Measurements from ENCODE around the gene SGTA.

The SGTA gene

DNA sequence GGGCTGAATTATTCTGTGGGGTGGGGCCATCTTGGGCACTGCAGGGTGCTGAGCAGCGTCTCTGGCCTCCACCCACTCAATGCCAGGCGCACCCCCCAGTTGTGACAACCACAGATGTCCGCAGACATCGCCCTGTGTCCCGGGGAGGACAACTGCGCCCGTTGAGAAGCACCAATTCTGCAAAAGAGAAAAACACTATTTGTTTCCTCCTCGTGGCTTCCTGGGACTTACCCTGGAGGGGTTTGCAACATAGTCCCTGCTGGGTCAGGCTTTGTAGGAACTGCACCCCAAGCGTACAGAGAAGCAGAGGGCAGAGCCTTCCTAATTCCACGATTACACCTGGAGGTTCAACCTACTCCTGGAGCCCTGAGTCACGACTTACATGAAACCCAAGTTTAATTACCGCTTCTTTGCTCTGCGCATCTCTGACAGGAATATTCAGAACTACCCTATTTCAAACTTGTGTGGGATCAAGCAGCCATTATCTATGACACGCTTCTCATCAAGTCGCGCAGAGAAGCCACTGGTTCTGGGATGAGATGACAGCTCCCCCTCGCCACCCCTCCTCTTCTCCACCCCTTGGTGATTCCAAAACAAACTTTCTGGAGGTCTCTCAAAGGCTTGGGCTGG, 32.1 kb downstream of the SGTA start:
- DNase-seq (ENCODE audit: low spot score) = no peak

DNA sequence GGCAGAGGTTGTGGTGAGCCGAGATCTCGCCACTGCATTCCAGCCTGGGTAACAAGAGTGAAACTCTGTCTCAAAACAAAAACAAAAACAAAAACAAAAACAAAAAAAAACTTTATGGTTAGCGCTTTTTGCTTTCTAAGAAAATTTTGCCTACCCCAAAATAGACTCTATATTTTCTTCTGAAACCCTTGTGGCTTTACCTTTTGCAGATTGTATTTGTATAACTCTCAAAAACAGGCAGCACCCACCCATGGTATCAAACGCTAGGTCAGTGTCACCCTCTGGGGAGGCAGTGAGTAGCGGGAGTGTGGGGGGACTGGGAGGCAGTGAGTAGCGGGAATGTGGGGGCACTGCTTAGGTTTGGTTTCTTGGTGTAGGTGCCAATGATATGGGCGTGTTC, 35.7 kb downstream of the SGTA start:
- DNase-seq (ENCODE audit: low spot score) = no peak

DNA sequence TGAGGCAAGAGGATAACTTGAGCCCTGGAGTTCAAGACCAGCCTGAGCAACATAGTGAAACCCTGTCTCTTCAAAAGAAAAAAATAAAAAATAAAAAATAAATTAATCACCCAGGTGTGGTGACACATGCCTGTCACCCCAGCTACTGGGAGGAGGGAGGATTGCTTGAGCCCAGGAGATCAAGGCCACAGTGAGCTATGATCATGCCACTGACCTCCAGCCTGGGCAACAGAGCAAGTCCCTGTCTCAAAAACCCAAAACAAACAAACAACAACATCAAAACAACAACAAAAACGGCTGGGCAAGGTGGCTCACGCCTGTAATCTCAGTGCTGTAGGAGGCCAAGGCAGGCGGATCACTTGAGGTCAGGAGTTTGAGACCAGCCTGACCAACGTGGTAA, 39.0 kb downstream of the SGTA start:
- DNase-seq (ENCODE audit: low spot score) = no peak

DNA sequence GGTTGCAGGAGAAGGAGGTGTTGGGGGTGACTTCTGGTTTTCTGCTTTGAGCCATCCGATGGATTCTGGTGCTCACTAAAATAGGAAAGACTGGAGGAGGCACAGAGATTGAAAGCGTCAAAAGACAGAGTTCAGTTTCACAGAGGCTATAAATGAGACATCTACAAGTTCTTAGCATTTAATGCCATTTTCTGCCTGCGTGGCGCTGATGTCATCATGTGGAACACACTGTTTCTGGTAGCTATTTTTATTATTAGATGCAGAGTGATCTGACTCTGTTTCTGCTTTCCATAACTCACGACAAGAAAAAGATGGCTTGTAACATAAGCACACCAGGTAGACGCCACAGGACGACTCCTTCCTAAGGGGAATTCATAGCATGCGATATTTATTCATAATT, 40.0 kb downstream of the SGTA start:
- DNase-seq (ENCODE audit: low spot score) = no peak

DNA sequence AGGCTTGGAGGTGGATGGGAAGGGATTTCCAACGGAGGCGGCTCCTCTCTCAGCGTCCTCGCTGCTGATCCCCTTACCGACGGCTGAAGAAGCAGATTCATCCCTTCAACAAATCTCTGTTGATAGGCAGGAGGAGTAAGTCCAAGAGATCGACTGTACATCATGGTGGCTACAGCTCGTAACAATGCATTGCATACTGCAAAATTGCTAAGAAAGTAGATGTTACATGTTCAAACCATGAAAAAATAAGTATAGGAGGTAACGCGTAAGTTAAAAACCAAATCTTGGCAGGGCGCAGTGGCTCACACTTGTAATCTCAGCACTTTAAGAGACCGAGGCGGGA, 42.8 kb downstream of the SGTA start:
- no peak for DNase-seq (ENCODE audit: low spot score)

DNA sequence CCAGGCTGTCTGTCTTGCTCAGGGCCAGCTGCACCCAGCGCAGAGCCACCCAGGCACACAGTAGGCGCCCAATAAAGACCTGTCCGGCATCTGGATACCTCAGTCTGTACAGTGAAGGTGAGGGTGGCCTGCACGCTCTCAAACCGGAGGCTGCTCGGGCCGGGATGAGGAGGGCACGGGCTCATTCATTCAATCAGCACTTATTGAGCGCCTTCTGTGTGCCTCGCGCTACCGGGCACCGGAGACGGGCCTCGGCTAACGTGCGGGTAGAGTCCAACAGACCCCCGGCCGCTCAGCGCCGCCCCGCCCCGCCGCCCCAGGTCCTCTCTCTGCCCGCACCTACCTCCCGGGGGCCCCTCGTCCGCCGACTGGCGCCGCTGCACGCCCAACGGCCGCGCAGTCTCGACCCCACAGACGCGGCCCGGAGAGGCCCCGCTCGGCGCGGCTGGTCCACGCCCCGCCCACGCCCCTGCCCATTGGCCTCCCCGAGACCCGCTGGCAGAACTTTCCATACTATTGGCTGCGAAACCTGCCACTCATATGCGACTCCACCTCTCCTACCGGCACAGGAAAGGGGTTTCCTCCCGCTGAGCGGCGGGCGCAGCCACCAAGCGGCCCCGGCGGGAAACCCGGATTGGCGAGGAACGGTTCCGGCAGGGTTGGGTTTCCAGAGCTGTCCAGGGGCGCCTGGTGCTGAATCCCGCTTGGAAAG, 43.3 kb downstream of the SGTA start, which contains the start of gene SLC39A3:
Gene SLC39A3, minus strand, starts transcription at position 416 of the 712 bp plus-strand sequence. CDS start 2,760 bp downstream, outside the sequence.
- peak; percentile 91 for DNase-seq (ENCODE audit: low spot score)

DNA sequence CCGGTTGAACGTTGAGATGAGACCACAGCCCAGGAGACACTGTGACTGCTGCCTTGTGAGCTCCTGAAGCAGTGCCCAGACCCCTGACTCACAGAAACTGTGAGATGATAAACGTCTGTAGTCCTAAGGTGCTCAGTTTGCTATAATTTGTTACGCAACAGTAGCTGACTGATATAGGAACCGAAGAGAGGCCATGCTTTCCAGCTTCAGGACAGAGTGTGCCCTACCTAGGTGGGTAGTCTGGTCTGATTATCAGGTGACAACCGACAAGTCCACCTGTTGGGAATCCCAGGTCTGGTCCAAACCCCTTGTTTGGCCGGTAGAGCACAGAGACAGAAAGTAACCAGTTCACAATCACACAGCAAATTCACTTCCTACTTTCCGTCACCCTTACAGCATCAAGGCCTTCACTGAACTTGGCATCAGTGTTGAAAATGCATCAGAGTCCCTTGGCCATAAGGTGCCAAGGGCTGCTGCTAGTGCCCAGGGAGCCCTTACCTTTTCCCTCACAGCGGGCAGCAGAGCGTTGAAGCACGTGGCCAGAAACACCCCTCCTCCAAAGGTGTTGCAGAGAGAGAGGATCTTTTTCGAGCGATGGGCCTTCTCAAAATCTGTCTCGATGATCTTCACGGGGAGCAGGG, 46.4 kb downstream of the SGTA start:
- no peak for DNase-seq (ENCODE audit: low spot score)

DNA sequence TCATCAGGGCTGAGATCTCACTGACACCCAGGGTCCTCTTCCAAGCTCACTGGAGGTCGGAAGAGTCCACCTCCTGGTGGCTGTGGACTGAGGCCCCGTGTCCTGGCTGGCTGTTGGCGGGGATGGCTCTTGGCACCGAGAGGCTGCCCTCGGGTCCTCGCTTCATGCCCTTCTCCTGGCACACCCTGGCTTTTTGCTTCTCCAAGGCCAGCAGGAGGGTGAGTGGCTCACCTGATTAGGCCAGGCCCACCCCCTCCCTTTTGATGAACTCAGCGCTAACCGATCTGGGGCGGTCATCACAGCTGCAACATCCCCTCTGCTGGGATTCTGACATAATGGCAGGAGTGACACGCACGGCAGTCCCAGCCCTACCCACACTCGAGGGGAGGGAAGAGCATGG, 47.7 kb downstream of the SGTA start:
- no peak for DNase-seq (ENCODE audit: low spot score)

DNA sequence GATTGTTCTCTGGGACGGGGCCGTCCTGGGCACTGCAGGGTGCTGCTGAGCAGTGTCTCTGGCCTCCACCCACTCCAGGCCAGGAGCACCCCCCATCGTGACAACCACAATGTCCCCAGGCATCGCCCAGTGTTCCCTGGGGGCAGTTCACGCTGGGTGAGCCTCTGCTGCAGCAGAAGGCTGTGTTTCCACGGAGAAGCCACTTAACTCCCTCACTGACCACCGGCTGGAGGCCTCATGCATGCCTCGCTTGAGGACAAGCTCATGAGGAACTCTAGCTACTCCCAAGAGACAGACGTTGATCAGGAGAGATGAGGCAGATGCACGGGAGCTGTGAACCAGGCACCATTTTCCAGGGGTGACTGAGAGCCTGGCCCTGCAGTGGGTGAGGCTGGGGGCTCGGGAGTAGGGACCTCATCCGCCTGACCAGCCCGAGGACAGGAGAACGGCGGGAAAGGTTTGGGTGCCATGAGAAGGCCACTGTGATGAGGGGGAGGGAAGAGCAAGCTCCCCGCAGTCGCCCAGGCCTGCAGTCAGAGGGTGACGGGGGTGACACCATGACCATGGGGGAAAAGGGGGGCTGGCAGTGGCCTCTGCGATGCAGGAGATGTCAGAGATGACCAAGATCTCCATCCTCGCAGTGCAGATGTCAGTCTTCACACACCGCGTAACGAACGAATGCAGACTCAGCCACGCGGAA, 48.3 kb downstream of the SGTA start:
- DNase-seq (ENCODE audit: low spot score) = no peak

DNA sequence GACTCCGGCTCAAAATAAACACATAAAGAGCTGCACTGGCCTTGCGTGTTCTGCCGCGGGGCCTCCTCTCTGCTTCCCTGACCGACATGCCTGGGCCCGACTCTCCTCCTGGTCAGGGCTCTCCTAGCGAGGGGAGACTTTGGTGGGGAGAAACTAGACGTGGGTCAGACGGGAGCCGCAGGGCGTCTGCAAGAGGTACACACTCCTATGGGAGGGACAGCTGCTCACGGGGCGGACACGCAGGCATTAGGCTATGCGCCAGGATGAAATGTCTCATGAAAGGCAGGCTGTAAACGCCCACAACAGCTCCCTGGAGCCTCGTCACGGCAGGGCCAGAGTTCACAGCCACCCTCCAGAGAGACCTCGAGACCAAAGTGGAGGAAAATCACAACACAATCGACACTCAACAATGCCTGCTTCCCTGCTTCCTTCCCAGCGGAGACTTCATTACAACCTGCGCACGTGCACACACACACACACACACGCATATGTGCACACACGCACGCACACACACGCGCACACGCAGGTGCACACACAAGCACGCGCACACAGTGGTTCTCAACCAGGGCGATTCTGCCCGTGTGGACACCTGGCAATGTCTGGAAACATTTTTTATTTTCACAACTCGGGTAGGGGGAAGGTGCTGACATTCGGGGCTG, 49.0 kb downstream of the SGTA start:
- no peak for DNase-seq (ENCODE audit: low spot score)

DNA sequence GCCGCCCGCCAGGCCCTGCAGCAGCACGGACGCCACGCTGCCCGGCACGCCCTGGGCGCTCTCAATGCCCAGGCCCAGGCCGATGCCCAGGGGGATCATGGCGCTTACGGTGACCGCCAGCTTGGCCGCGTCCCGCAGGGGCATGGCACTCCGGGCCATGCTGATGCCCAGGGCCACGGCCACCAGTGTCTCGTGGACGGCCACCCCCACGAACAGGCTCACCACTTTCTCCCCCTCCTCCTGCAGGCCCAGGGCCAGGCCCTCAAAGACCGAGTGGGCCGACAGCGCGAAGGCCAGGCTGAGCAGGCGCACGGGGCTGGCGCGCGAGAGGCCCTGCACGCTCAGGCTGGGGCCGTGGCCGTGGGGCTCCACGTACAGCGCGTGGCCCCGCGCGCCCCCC, 50.2 kb downstream of the SGTA start:
- no peak for DNase-seq (ENCODE audit: low spot score)

DNA sequence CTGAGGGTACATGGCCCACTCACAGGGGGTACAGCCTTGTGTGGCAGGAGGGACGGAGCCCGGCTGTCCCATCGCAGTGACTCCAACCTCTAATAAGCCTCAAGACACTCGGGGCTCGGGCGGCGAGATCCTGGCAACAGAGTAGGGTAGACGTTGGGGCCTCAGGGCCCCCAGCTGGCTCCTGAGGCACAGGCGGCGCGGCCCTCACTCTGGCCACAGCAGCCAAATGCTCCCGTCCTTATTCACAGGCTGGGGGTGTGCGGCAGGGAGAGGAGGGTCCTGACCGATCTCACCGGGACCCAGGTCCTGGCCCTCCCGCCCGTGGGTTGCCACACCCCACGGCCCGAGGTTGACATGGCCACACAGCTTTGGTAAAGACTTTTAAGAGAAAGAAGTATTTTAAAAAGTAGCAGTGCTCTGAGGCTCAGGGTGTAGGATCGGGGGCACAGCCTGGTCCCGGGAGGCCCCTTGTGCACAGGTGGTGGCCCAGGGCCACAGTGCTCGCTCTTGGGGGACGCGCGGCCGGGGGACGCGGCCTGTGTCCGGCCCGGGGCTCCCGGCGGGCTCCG, 50.8 kb downstream of the SGTA start:
- DNase-seq (ENCODE audit: low spot score) = no peak

DNA sequence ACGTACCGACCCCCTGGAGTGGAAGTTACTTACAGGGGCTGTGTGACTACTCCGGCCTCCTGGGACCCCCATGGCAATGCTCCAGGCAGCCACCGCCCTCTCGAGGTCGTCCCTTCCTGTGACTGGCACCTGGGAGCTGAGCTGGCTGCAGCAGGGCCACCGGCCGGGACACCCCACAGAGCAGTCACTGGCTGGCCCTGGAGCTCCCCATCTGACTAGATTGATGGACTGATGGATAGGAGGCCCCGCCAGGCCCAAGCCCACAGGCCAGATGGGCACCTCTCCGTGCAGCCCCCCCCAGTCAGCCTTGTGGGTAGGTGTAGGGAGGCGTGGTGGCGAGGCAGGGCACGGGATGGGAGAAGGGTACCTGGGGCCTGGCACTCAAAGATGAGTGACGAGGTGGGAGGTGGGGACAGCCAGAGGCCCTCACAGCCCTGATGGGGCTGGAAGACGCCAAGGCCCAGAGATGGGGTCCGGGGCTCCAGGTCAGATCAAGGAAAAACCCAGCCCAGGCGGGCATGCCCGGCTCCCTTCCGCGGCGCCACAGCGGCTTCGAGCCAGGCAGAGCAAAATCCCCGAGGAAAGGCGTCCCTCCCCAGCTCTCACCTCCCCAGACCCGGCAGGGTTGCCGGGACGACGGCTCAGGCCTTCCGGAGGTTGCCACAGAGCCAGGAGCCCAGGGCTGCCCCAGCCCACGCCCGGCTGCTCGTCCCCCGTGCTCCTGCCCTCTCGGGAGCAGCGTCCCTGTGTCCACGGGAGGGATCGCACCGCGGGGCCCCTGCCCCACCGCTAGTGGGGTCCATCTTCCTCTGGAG, 51.7 kb downstream of the SGTA start:
- DNase-seq (ENCODE audit: low spot score) = no peak

DNA sequence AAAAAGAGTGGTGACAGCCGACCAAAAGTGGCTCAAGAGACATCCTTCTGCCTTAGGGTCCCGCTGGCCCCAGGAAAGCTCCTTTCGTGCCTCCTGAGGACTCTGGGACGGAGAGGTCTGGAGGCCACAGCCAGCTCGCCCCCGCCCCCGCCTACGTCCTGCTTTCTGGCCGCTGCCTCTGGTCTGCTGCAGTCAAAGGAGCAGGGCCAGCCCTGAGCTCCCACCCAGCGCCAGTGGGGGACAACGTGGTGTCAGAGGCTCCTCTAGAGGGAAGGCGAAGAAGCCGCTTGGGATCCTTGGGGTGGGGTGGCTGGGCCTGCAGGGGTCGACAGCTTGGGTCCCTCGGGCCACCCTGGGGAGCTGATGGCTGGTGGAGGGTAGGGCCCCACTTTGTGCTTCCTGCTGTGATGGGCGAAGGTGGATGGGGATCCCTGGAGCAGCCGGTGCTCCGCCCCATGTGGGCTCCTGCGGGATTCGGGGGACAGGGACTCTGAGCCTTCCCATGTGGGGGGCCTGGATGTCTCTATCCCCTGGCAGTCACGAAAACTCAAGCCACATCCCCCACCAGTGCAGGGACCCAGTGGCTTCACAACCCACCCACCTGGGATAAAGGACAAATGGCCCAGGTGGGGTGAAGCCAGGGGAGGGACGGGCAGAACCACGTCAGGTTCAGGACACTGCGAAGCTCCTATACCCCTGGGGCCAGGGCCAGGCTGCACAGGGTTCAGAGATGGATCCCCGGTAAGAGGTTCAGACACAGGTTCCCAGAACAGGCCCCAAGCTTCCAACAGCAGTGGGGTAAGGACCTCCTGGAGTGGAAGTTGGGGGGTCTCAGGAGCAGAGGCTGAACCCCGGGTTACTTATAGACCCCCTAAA, 52.9 kb downstream of the SGTA start:
- DNase-seq (ENCODE audit: low spot score) = no peak

DNA sequence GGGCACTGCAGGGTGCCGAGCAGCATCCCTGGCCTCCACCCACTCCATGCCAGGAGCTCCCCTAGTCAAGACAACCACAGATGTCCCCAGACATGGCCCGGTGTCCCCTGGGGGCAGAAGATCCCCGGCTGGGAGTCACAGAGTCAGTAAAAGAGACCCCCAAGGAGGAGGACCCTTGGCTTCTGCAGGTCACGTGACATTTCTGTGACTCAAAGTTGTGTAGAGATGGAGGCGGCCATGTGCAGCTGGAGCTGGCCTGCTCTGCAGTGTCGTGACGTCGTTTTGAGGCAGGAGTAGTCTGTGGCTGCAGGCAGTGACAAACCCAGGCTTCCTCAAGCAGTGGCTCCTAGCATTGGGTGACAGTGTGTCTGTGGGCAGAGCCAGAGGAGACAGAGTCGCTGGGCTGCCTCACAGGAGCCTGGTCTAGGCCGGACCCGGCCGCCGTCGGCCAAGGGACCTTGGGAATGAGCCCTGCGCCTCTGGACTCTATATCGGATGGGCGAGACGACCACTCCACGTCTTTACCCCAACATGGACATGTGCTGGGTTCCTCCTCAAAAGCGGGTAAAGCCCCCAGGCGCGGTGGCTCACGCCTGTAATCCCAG, 54.2 kb downstream of the SGTA start:
- DNase-seq (ENCODE audit: low spot score) = no peak

DNA sequence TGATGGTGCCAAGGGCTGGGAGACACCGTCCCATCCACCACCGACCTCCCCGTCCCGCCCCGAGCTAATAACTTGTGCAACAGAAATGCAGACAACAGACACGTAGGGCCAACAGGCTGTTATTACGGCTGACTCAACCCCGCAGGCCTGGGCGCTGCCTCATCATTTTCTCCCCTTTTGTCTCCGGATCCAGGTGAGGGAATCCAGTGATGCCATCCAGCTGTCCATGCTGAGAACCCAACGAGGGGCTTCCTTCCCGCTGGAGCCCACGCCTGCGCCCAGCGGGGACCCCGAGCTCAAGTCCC, 55.5 kb downstream of the SGTA start:
- DNase-seq (ENCODE audit: low spot score) = no peak

DNA sequence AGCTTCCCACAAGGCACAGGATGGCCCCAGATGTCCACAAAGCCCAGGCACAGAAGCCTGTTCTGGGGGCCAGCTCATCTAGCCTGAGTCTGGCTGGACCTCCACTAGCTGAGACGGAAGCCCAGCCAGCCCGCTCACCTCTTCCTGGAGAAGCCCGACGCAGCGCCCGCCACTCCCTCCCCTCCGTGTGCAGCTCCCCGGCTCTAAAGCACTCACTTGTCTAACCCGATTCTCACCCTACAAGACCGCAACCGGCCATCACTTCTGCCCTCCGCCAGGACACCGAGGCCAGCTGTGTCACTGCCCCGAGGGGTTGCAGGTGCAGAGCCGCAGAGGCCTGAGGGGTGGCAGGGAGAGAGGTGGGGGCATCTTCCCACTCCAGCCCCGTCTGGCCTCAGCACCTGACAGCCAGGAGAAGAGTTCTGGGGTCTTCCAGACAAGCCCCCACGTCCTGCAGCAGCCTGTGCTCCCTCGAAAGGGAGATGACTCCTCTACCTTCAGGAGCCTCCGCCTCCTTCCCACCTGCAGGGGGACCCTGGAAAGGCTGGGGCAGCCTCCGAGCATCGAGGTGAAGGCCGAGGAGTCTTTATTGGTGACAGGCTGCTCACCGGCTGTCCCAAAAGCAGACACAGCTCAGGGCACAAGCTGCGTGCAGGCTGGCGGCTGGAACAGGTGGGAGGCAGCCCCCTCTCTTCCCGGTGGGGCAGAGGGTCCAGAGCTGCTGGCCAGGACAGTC, 56.0 kb downstream of the SGTA start:
- DNase-seq (ENCODE audit: low spot score) = no peak

DNA sequence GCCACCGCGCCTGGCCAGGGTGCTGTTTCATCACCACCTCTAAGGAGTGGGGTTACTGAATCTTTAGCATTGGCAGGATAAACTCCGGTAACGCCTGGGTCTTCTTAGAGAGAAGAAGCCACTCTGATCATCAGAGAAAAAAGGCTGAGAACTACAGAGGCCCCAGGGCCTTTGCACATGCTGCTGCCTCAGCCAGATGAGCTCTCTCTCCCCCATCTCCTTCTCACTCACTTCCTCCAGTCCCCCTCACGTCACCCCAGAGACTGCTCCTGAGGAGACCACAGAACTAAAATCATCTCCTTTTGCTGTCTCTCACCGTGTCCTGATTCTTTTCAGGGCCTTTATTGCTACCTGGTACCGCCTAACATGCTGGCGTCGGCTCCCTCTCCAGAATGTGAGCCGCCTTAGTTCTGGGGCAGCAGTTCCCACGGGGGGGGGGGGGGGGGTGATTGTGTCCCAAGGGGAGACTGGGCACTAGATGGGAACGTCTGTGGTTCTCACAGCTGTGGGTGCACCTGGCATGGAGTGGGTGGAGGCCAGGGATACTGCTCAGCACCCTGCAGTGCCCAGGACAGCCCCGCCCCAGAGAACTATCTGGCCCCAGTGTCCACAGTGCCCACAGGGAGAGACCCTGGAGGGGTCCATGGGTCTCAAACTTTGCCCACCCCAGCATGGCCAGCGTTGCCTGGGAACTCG, 56.8 kb downstream of the SGTA start:
- DNase-seq (ENCODE audit: low spot score) = no peak

DNA sequence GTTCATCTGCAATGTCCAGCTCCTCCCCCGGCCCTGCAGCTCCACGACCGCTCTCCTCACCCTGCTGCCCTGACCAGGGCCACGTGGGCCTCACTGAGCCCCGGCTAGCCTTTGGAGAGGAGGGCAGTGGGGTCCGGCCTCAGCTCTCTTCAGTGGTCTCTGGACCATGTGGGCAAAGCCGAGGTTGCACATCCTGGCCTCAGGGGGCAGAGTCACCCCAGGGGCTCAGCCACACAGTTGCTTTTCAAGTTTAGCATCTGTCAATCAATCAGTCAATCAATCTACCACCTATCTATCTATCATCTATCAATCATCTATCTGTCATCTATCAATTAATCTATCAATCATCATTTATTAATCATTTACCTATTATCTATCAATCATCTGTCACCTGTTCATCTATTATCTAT, 58.9 kb downstream of the SGTA start:
- DNase-seq (ENCODE audit: low spot score) = no peak
